ENCODE data around the gene AFF2. TPM values are rescaled to one million over a fixed set of nuclear protein-coding genes. Genes with fewer than 3 reads are reported as not detected.

The AFF2 gene
- total and polyA plus RNA-seq, 2 donors (not counting 3 experiments of a cell fraction or from before 2014, with no cell fraction given), result 0.03 to 0.07 TPM

GRCh38 chrX:148582353-148582752, 81.9 kb downstream of the AFF2 start:
- no peaks in the 10 kb centered on the region for H3K27me3 ChIP-seq (ENCODE audit: control insufficient read depth in 2 of 2, insufficient read depth in 2 of 2, low read length in 2 of 2)
- no peak overlapping the region for H3K9ac ChIP-seq (replicated peaks; ENCODE audit: extremely low read depth, insufficient read depth, low read length)
- H3K4me2 ChIP-seq (ENCODE audit: insufficient read depth, low read length), result no peak overlapping the region
- H2AFZ ChIP-seq (ENCODE audit: low read depth, low read length), result no peak overlapping the region
- H4K20me1 ChIP-seq (replicated peaks; ENCODE audit: control insufficient read depth, extremely low read depth, insufficient read depth, low read length), result no peaks in the 10 kb centered on the region
- H3K79me2 ChIP-seq (ENCODE audit: control insufficient read depth, insufficient read depth, low read length), result no peaks in the 10 kb centered on the region
- FAIRE-seq, result no peak
- no peak for DNase-seq (ENCODE audit: low read depth, low spot score)
- no peak overlapping the region for H3K27ac ChIP-seq (ENCODE audit: insufficient read depth, low read depth, low read length)
- CTCF ChIA-PET, result no interaction called here
- dilution Hi-C loops (cut with MboI; ENCODE audit: extremely low pct_ligation_motif_present, low sequenced_read_pairs) (no loop called here), intact Hi-C loops (cut with micrococcal nuclease) (no loop called here)
- H3K9me3 ChIP-seq (replicated peaks; ENCODE audit: control insufficient read depth, insufficient read depth, low read length), result no peaks in the 10 kb centered on the region
- BruUV-seq (replicated peaks), result no TSS peak
- POLR2A ChIA-PET, result no interaction called here
- TF ChIP-seq CTCF (IDR thresholded peaks at IDR 0.05; ENCODE audit: extremely low read depth in 1 of 2, insufficient read depth in 1 of 2, low read depth in 1 of 2, low read length in 2 of 2) (no peak), GATA2 (IDR thresholded peaks at IDR 0.05; ENCODE audit: insufficient read depth, insufficient read length, low read depth, low read length) (no peak), POLR2AphosphoS5 (IDR thresholded peaks at IDR 0.05; ENCODE audit: insufficient read depth, low read depth, low read length) (no peak), MAX (IDR thresholded peaks at IDR 0.05; ENCODE audit: insufficient read depth, insufficient read length) (no peak), POLR2A (IDR thresholded peaks at IDR 0.05; ENCODE audit: low read depth, low read length) (no peak), FOS (IDR thresholded peaks at IDR 0.05; ENCODE audit: borderline replicate concordance, insufficient read depth, low read length) (no peak), EZH2 (IDR thresholded peaks at IDR 0.05; ENCODE audit: borderline replicate concordance, low read depth, low read length, severe bottlenecking) (no peak), MYC (IDR thresholded peaks at IDR 0.05; ENCODE audit: low read depth, low read length) (no peak), JUN (IDR thresholded peaks at IDR 0.05; ENCODE audit: borderline replicate concordance, insufficient read depth, insufficient read length, low read depth) (no peak)
- H3K4me3 ChIP-seq (replicated peaks in 1 of 3; ENCODE audit: insufficient read depth in 1 of 3, low read depth in 1 of 3, low read length in 3 of 3), result no peak overlapping the region
- H3K4me1 ChIP-seq (ENCODE audit: control insufficient read depth, extremely low read depth, insufficient read depth, low read length), result no peaks in the 10 kb centered on the region
- H3K36me3 ChIP-seq (ENCODE audit: control insufficient read depth in 2 of 2, extremely low read depth in 1 of 2, insufficient read depth in 2 of 2, low read length in 2 of 2), result no peaks in the 10 kb centered on the region
- no peaks in the 10 kb centered on the region for H3K9me1 ChIP-seq (replicated peaks; ENCODE audit: control insufficient read depth, extremely low read depth, insufficient read depth, low read length)

Measured in endothelial cell of umbilical vein (primary cell).